ENCODE results near the gene CKAP4. TPM values are rescaled to one million over a fixed set of nuclear protein-coding genes. Genes with fewer than 3 reads are reported as not detected.

Gene CKAP4
- total and polyA plus RNA-seq, 4 donors: 13.1 to 28.0 (median 25.2) TPM

DNA sequence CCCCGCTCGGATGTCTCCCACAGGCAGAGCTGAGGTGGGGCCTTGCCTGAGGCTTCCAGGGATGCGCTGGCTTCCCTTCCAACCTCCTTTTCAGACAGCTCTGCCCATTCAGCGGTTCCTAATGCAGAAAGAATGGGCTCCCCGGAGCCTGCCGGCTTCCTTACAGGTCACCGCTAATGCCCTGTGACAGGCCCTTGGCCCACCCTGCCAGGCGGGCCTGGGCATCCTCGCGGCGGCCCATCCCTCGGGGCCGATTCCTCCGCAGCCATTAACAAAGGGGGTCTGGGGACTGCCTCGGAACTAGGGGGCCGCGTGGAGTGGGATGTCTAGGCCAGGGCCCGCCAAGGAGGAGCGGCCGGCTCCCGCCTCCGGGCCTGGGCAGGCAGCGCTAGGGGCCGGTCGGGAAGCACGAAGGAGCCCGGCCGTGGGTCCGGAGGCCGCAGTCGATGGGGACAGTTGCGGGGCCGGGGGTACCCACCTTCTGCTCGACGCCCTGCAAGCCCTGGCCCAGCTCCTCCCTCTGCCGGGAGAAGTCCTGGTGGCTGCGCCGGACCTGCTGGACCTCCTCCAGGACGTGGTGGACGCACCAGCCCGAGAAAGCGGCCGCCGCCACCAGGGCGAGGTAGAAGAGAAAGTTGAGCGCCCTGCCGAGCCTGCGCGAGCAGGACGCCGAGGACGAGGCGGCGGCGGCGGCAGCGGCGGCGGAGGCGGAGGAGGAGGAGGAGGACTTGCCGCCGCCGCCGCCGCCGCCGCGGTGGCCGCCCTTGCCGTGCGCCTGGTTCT is 738 bp downstream of the CKAP4 start:
- 3% methylated on average over 70 of the region's 71 CpGs for WGBS
- Histone ChIP-seq H3K9ac (ENCODE audit: low read depth in 1 of 2, low read length in 2 of 2) (peak overlapping the region; percentile 63 to 79), H3K4me1 (ENCODE audit: control insufficient read depth in 4 of 4, insufficient read depth in 4 of 4, low read length in 3 of 4) (peaks cover 4 to 26% (median 12%) of the 10 kb centered on the region in 4 donors), H3K36me3 (ENCODE audit: control insufficient read depth in 4 of 4, insufficient read depth in 3 of 4, low read depth in 1 of 4, low read length in 3 of 4) (peaks cover 0 to 3% (median 1%) of the 10 kb centered on the region in 4 donors), H3K27me3 (ENCODE audit: control insufficient read depth in 4 of 4, insufficient read depth in 4 of 4, low read length in 3 of 4) (no peaks in the 10 kb centered on the region), H3K27ac (ENCODE audit: low read depth in 1 of 2, low read length in 2 of 2) (peak overlapping the region; percentile 97 to 99), H3K4me3 (ENCODE audit: low read depth in 1 of 3, low read length in 3 of 3) (peak overlapping the region; percentile 56 to 91 (median 80)), H3K9me3 (ENCODE audit: control insufficient read depth in 4 of 4, low read length in 3 of 4) (no peaks in the 10 kb centered on the region)
- no peak for DNase-seq (ENCODE audit: low spot score)
- TF ChIP-seq SP1 (IDR thresholded peaks at IDR 0.05): no peak
- no peak for TF ChIP-seq NR2F2 (IDR thresholded peaks at IDR 0.05)
- no peak for TF ChIP-seq RXRA (IDR thresholded peaks at IDR 0.05)
- no peak for TF ChIP-seq EGR1 (IDR thresholded peaks at IDR 0.05; ENCODE audit: low read depth in 2 of 2)
- no peak for TF ChIP-seq FOXA1 (IDR thresholded peaks at IDR 0.05)
- TF ChIP-seq, protein P1, sequence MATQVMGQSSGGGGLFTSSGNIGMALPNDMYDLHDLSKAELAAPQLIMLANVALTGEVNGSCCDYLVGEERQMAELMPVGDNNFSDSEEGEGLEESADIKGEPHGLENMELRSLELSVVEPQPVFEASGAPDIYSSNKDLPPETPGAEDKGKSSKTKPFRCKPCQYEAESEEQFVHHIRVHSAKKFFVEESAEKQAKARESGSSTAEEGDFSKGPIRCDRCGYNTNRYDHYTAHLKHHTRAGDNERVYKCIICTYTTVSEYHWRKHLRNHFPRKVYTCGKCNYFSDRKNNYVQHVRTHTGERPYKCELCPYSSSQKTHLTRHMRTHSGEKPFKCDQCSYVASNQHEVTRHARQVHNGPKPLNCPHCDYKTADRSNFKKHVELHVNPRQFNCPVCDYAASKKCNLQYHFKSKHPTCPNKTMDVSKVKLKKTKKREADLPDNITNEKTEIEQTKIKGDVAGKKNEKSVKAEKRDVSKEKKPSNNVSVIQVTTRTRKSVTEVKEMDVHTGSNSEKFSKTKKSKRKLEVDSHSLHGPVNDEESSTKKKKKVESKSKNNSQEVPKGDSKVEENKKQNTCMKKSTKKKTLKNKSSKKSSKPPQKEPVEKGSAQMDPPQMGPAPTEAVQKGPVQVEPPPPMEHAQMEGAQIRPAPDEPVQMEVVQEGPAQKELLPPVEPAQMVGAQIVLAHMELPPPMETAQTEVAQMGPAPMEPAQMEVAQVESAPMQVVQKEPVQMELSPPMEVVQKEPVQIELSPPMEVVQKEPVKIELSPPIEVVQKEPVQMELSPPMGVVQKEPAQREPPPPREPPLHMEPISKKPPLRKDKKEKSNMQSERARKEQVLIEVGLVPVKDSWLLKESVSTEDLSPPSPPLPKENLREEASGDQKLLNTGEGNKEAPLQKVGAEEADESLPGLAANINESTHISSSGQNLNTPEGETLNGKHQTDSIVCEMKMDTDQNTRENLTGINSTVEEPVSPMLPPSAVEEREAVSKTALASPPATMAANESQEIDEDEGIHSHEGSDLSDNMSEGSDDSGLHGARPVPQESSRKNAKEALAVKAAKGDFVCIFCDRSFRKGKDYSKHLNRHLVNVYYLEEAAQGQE (IDR thresholded peaks at IDR 0.05): no peak
- peak in 1 of 2 donors; percentile 30 for TF ChIP-seq RAD21 (IDR thresholded peaks at IDR 0.05)
- TF ChIP-seq, protein P2, sequence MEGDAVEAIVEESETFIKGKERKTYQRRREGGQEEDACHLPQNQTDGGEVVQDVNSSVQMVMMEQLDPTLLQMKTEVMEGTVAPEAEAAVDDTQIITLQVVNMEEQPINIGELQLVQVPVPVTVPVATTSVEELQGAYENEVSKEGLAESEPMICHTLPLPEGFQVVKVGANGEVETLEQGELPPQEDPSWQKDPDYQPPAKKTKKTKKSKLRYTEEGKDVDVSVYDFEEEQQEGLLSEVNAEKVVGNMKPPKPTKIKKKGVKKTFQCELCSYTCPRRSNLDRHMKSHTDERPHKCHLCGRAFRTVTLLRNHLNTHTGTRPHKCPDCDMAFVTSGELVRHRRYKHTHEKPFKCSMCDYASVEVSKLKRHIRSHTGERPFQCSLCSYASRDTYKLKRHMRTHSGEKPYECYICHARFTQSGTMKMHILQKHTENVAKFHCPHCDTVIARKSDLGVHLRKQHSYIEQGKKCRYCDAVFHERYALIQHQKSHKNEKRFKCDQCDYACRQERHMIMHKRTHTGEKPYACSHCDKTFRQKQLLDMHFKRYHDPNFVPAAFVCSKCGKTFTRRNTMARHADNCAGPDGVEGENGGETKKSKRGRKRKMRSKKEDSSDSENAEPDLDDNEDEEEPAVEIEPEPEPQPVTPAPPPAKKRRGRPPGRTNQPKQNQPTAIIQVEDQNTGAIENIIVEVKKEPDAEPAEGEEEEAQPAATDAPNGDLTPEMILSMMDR (IDR thresholded peaks at IDR 0.05; ENCODE audit: low read depth, low read length, missing input control): no peak

DNA sequence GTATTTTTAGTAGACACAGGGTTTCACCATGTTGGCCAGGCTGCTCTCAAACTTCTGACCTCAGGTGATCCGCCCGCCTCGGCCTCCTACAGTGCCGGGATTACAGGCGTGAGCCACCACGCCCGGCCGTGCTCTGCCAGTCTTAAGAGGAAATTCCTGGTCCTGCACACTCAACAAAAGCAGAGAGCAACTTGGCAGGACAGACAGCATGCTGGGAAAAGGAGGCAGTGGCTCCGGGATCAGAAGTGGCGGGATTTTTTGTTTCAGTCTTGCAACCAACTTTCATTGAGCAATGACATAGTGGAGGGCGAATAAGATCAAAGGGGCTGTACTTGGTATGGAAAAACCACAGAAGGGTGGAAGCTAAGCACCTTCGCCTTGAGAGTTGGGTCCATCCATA is 2.1 kb downstream of the CKAP4 start:
- no peaks in the 10 kb centered on the region for H3K27me3 ChIP-seq (ENCODE audit: control insufficient read depth in 4 of 4, insufficient read depth in 4 of 4, low read length in 3 of 4)
- DNase-seq (ENCODE audit: low spot score): no peak
- WGBS: 73% methylated on average over 12 of the region's 12 CpGs
- H3K4me3 ChIP-seq (ENCODE audit: low read depth in 1 of 3, low read length in 3 of 3): no peak overlapping the region
- TF ChIP-seq NR2F2 (IDR thresholded peaks at IDR 0.05): no peak
- no peak overlapping the region for H3K9ac ChIP-seq (ENCODE audit: low read depth in 1 of 2, low read length in 2 of 2)
- H3K4me1 ChIP-seq (ENCODE audit: control insufficient read depth in 4 of 4, insufficient read depth in 4 of 4, low read length in 3 of 4): peaks cover 4 to 26% (median 12%) of the 10 kb centered on the region in 4 donors
- peaks cover 0 to 5% (median 2%) of the 10 kb centered on the region in 4 donors for H3K36me3 ChIP-seq (ENCODE audit: control insufficient read depth in 4 of 4, insufficient read depth in 3 of 4, low read depth in 1 of 4, low read length in 3 of 4)
- H3K27ac ChIP-seq (ENCODE audit: low read depth in 1 of 2, low read length in 2 of 2): no peak overlapping the region
- H3K9me3 ChIP-seq (ENCODE audit: control insufficient read depth in 4 of 4, low read length in 3 of 4): no peaks in the 10 kb centered on the region

DNA sequence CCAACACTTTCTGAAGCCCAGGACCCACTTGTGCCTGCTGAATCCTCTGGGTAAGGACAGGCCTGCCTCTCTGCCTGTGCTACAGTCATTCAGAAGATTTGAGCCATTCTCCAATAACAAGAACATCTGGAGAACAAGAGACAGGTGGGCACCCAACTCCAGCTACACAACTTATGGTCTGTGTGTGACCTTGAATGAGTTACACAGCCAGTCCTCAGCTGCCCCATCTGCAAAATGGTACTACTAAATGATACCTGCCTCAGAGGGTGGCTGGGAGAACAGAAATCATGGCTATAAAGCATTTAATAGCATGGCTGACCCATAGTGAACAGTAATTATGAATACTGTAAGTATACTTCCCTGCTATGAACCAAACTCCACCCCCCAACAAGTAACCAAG is 4.2 kb downstream of the CKAP4 start:
- Histone ChIP-seq H3K27me3 (ENCODE audit: control insufficient read depth in 4 of 4, insufficient read depth in 4 of 4, low read length in 3 of 4) (no peaks in the 10 kb centered on the region), H3K9me3 (ENCODE audit: control insufficient read depth in 4 of 4, low read length in 3 of 4) (no peaks in the 10 kb centered on the region), H3K9ac (ENCODE audit: low read depth in 1 of 2, low read length in 2 of 2) (no peak overlapping the region), H3K4me1 (ENCODE audit: control insufficient read depth in 4 of 4, insufficient read depth in 4 of 4, low read length in 3 of 4) (peaks cover 4 to 22% (median 11%) of the 10 kb centered on the region in 4 donors), H3K36me3 (ENCODE audit: control insufficient read depth in 4 of 4, insufficient read depth in 3 of 4, low read depth in 1 of 4, low read length in 3 of 4) (peaks cover 9 to 19% (median 16%) of the 10 kb centered on the region in 4 donors), H3K4me3 (ENCODE audit: low read depth in 1 of 3, low read length in 3 of 3) (no peak overlapping the region), H3K27ac (ENCODE audit: low read depth in 1 of 2, low read length in 2 of 2) (no peak overlapping the region)
- no peak for TF ChIP-seq RXRA (IDR thresholded peaks at IDR 0.05)
- TF ChIP-seq, protein P3, sequence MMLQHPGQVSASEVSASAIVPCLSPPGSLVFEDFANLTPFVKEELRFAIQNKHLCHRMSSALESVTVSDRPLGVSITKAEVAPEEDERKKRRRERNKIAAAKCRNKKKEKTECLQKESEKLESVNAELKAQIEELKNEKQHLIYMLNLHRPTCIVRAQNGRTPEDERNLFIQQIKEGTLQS (IDR thresholded peaks at IDR 0.05): no peak
- no peak for TF ChIP-seq HNF4A (conservative IDR thresholded peaks at IDR 0.05)
- TF ChIP-seq EGR1 (IDR thresholded peaks at IDR 0.05; ENCODE audit: low read depth in 2 of 2): no peak
- no peak for DNase-seq (ENCODE audit: low spot score)
